HG02759 (cell line): ENCODE measurements around the gene C13orf46.

Experiments used
- ATAC-seq: cut with Tn5 transposase; IDR thresholded peaks from one replicate; pipeline ENCODE4 v1.9.1; 2021; ENCODE audit warnings: mild to moderate bottlenecking, moderate library complexity; ENCODE audit not compliant: unreplicated experiment

Gene C13orf46

DNA sequence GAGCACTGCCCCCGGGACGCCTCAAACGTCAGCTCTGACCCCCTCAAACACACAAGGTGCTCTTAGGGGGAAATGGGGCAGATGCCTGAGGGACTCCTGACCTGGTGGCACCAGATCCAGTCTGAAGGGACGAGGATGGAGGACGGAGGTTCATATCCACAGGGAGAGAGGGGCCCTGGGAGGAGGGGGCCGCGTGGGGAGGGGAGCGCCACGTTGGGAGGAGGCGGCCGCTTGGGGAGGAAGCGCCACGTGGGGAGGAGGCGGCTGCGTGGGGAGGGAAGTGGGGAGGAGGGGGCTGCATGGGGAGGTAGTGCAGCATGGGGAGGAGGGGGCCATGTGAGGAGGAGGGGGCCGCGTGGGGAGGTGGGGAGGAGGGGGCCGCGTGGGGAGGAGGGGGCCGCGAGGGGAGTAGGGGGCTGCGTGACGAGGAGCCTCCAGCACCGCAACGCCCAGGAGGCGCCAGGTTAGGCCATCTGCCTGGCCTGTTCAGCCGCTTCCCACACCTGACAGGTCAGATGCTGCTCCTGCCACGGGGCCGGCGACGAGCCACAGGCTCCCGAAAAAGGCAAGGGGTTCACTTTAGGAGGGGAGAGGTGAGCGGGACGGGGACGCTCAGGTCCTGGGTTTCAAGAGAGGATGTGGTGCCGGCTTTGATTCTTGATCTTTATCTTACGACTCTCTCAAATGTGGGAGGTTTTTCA is 36.7 kb upstream of the C13orf46 start:
- ATAC-seq = no peak

DNA sequence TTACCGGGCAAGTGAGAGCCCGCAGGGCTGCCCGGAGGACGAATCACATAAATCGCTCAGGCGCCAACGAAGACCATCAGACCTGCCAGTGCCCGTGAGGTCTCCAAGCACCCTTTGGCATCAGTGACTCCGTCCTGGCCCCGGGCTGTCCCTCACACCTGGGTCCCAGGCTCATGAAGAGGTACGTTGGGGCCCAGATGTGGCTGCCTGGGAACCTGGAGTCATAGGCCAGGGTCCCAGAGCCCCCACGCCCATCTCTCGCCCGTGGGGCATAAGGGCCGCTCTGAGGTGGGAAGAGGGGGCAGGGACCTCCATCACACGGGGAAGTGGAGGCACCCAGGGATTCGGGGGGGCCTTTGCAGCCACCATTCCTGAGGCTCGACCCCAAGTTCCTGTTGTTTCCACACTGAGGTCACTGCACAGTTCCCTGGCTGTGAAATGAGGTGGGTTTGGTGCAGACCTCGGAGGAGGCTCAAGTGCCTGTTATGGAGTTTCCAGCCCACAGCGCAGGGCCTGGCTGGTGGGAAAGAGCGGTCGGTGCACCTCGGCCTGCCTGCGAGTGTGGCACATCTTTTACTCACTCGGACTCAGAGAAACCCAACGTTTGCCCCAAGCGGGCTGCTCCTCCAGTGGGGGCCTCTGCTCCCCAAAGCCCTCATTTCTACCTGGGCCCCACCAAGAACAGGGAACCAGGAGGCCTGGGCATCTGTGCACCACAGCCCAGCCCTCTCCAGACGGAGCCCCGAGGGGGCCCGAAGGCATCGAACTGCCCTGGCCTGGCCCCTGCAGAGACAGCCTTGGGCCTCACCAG is 35.9 kb upstream of the C13orf46 start:
- ATAC-seq = no peak

DNA sequence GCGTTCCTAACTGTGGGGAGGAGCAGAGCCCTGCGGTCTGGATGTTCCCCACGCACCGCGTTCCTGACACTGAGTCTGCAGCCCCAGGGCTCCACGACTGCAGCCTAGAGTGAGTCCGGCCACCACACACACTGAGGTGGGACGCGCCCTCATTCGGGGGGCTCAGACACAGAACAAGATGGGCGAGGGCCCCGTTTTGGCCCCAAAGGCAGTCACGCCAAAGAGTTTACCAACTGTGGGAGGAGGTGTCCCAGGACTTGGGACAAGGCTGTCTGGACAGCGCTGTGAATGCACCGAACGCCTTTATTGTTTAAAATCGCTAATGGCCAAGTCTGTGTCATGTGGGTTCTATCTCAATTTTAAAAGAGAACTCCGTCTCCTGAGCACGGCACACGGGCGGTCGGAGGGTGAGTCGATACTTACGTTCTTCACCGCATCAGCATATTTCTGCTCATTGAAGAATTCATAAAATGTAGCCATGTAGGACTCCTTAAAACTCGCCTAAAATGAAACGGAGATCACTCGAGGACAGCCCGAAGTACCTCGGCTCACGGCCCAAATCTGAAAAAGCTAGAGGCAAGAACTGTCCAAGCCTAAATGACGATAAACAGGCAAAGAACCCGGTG is 35.2 kb upstream of the C13orf46 start:
- no peak for ATAC-seq

- no peak for ATAC-seq
Observed at GRCh38 chr13:114007566-114007965, 33.7 kb upstream of the C13orf46 start.

DNA sequence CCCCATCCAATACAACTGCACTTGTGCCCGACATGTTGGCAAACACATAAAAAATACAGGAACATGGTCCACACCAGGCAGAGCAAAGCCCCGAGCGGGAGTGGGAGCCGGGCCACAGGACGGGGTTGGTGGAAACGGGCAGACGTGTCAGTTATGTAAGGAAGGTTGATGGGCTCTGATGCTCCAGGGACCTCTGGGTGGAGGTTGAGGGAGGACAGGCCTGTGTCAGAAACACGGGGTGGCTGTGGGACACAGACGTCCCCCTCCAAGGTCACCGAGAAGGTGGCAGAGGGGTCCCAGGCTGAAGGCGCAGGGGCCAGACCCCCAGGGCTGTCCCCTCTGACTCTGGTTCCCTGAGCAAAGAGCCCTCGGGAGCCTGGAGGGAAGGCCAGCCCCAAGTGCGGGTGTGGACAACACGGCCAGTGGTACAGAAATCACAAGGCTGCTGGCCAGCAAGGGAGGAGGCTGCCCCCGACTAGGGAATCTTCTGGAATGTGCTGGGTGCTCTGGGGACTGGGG is 31.4 kb upstream of the C13orf46 start:
- ATAC-seq = no peak

GRCh38 chr13:114004420-114005205 is 30.7 kb upstream of the C13orf46 start:
- ATAC-seq = no peak

GRCh38 chr13:114002771-114003321 is 29.0 kb upstream of the C13orf46 start:
- ATAC-seq = no peak

DNA sequence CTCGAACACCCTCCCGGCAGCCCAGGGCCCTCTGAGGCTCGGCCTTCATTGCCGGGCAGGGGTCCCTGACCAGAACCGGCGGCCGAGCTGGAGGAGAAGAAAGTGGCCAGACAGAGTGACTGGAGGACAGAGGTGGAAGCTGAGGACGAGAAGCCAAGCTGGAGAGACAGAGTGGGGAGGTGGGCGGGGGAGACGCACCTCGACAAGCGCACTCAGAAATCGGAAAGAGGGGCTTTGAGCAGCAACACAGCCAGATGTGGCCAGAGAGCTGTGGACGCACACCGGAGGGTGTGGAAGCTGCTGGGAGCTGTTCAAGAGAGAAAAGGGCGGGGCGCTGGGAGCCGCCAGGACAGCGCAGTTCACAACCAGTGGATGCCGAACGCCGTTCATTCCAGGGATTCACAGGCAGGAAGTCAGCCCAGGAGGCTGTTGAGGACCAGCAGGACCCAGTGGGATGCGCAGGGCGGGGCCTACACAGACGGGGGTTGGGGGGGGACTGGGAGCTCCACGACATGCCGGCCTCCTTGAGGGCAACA is 28.2 kb upstream of the C13orf46 start:
- ATAC-seq = no peak

- no peak for ATAC-seq
Observed at GRCh38 chr13:114001331-114002008, 27.6 kb upstream of the C13orf46 start.

- ATAC-seq = no peak
Observed at GRCh38 chr13:114000151-114001040, 26.5 kb upstream of the C13orf46 start.

DNA sequence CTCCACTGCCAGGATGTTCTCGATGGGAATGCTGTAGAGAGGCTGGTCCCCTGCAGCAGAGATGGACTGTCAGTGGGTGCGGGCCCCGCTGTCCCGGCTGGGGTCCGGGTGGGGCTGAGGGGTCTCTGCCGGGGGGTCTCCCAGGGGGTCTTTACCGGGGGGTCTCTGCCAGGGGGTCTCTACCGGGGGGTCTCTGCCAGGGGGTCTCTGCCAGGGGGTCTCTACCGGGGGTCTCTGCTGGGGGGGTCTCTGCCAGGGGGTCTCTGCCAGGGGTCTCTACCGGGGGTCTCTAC is 25.7 kb upstream of the C13orf46 start:
- no peak for ATAC-seq

DNA sequence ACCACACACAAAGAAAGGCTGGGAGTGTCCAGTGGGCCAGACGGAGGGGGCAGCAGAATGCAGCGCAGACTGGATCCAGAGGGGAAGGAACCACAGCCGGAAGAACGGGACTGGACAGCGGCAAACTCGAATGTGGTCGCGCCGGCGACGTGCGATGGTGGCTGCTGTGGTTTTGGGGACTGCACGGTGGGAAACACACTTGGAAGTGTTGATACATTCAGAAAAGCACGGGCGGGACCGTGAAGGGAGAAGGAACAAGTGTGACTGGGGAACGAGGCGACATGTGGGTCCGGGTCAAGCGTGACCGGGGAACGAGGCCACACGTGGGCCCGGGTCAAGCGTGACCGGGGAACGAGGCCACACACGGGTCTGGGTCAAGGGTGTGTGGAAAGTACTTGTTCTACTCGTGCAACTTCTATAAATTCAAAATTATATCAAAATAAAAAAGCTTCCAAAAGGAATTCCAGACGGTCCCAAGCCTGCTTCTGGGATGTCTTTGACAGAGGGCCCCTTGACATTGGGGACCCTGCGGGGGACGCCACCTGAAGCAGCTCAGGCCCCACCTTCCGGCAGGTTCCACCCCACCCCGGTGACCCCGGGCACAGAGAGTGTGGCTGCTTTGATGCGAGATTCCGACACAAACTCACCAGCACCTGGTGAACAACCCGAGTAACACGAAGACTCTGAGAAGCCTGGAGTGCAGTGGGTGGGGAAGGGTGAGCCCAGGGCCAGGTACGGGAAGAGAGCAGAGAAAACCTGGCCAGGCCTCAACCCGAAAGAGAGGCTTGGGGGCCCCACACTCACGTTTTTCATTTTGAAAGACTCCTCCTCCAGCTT is 25.1 kb upstream of the C13orf46 start:
- ATAC-seq = no peak

GRCh38 chr13:113997845-113998751 is 24.2 kb upstream of the C13orf46 start:
- ATAC-seq = no peak

- ATAC-seq = no peak
Observed at GRCh38 chr13:113996912-113997745, 23.3 kb upstream of the C13orf46 start.

GRCh38 chr13:113996081-113996911 is 22.4 kb upstream of the C13orf46 start:
- no peak for ATAC-seq
